ENCODE measurements around the gene PARD6A.
A peak's percentile ranks its signal among the peaks of the same experiment; 100 is the strongest.

PARD6A gene

GRCh38 chr16:67666559-67667452 lies 6.0 kb downstream of the PARD6A start, which contains the start of the genes C16orf86 and ENKD1:
Gene C16orf86, plus strand, starts transcription at chr16:67666814. Its CDS starts 157 bp downstream, at chr16:67666971.
Gene ENKD1, minus strand, starts transcription at chr16:67666750. Its CDS starts 308 bp downstream, at chr16:67666442.
- no peak for DNase-seq (ENCODE audit: low read depth, low spot score)

- no peak for DNase-seq (ENCODE audit: low read depth, low spot score)
Measured at GRCh38 chr16:67667453-67667816, 6.7 kb downstream of the PARD6A start.

- peak; percentile 56 for DNase-seq (ENCODE audit: low read depth, low spot score)
Measured at GRCh38 chr16:67667817-67668494, 7.2 kb downstream of the PARD6A start.

GRCh38 chr16:67668495-67669157 lies 7.9 kb downstream of the PARD6A start:
- DNase-seq (ENCODE audit: low read depth, low spot score) = no peak

- no peak for DNase-seq (ENCODE audit: low read depth, low spot score)
Measured at GRCh38 chr16:67669499-67670101, 8.8 kb downstream of the PARD6A start.

- DNase-seq (ENCODE audit: low read depth, low spot score) = no peak
Measured at GRCh38 chr16:67672306-67672705, 11.5 kb downstream of the PARD6A start.

- no peak for DNase-seq (ENCODE audit: low read depth, low spot score)
Measured at GRCh38 chr16:67672739-67673662, 12.2 kb downstream of the PARD6A start.

GRCh38 chr16:67673712-67674580 lies 13.2 kb downstream of the PARD6A start:
- DNase-seq (ENCODE audit: low read depth, low spot score) = no peak

GRCh38 chr16:67674851-67675578 lies 14.3 kb downstream of the PARD6A start:
- no peak for DNase-seq (ENCODE audit: low read depth, low spot score)

- no peak for DNase-seq (ENCODE audit: low read depth, low spot score)
Measured at GRCh38 chr16:67675579-67675935, 14.8 kb downstream of the PARD6A start.

- no peak for DNase-seq (ENCODE audit: low read depth, low spot score)
Measured at GRCh38 chr16:67675999-67676398, 15.2 kb downstream of the PARD6A start.

- DNase-seq (ENCODE audit: low read depth, low spot score) = no peak
Measured at GRCh38 chr16:67676516-67676915, 15.8 kb downstream of the PARD6A start.

- DNase-seq (ENCODE audit: low read depth, low spot score) = no peak
Measured at GRCh38 chr16:67676939-67677338, 16.2 kb downstream of the PARD6A start.

- DNase-seq (ENCODE audit: low read depth, low spot score) = no peak
Measured at GRCh38 chr16:67677712-67678111, 17.0 kb downstream of the PARD6A start.

GRCh38 chr16:67678354-67679023 lies 17.7 kb downstream of the PARD6A start:
- DNase-seq (ENCODE audit: low read depth, low spot score) = no peak

GRCh38 chr16:67679935-67680897 lies 19.5 kb downstream of the PARD6A start:
- DNase-seq (ENCODE audit: low read depth, low spot score) = no peak

GRCh38 chr16:67683767-67684166 lies 23.0 kb downstream of the PARD6A start:
- no peak for DNase-seq (ENCODE audit: low read depth, low spot score)
